Adrenal gland (tissue), 5 donors: ENCODE results near the gene OR4F6.
"Not testable (repeated sequence)": the region's sequence is repeated elsewhere in the genome, so short reads cannot be mapped to it uniquely, and the experiment has no call there.

Experiments used
- POLR2A ChIP-seq, 2 donors: fragments of 450-650 bp; IDR thresholded peaks; one replicate each; pipeline ENCODE4 v1.6.1; 2017; ENCODE audit warnings: antibody characterized with exemption in 2 of 2, mild to moderate bottlenecking in 2 of 2, moderate library complexity in 1 of 2
- TF ChIP-seq, protein P1 (sequence below), 6 experiments: fragments of 450-650 bp in 4 of 6; fragments of 200-600 bp in 2 of 6; sonication (generic) in 1 of 6; IDR thresholded peaks; 1 replicate in 5 of 6; 2 replicates in 1 of 6; pipeline versions ENCODE4 v1.5.1 to v1.8.0; 2016 to 2021; ENCODE audit warnings: antibody characterized with exemption in 6 of 6, mild to moderate bottlenecking in 2 of 6, moderate library complexity in 1 of 6
- donor health status: DM: no; HTN: no; CAD: no.

DNA sequence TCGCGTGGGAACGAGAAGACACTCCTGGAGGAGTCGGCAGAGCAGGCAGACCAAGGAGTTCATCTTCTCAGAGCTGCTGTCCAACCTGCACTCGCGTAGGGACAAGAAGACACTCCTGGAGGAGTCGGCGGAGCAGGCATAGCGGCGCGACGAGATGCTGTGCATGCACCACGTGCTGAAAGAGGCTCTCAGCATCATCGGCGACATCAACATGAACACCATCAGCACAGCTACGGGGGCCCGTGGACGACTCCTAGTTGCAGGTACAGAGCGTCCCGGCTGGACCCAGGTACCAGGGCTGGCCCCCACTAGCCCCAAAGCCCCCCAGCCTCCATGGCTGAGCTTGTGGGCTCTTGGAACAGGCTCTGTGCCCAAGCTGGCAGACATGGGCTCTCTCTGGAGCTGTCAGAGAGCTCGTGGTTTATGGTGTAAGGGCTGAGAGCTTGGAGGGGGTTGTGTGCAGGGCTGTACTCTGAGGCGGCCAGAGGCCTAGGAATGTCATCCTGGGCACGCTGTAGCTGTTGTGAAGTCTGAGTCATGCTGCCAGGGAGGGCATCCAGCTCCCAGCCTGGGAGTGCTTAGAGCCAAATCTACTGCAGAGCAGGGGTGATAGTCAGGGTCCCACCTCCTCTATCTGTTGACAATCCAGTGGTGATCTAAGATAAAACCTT lies 38.5 kb upstream of the OR4F6 start:
- TF ChIP-seq, protein P1, sequence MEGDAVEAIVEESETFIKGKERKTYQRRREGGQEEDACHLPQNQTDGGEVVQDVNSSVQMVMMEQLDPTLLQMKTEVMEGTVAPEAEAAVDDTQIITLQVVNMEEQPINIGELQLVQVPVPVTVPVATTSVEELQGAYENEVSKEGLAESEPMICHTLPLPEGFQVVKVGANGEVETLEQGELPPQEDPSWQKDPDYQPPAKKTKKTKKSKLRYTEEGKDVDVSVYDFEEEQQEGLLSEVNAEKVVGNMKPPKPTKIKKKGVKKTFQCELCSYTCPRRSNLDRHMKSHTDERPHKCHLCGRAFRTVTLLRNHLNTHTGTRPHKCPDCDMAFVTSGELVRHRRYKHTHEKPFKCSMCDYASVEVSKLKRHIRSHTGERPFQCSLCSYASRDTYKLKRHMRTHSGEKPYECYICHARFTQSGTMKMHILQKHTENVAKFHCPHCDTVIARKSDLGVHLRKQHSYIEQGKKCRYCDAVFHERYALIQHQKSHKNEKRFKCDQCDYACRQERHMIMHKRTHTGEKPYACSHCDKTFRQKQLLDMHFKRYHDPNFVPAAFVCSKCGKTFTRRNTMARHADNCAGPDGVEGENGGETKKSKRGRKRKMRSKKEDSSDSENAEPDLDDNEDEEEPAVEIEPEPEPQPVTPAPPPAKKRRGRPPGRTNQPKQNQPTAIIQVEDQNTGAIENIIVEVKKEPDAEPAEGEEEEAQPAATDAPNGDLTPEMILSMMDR (IDR thresholded peaks at IDR 0.05): not testable (repeated sequence)
- TF ChIP-seq POLR2A (IDR thresholded peaks at IDR 0.05): not testable (repeated sequence)
